Kidney (tissue), 14 donors: ENCODE data around the gene FANCC. TPM values are rescaled to one million over a fixed set of nuclear protein-coding genes. Genes with fewer than 3 reads are reported as not detected.

ENCODE experiments used
- DNase-seq, 5 donors: peaks; one replicate each; pipeline ENCODE4 v3.0.0-alpha.2; 2013 to 2020
- FAIRE-seq: peaks from 2 replicates; lab custom pipeline; 2012; peaks lifted over from hg19 to GRCh38; lab: Jason Lieb, UNC
- H3K27ac ChIP-seq, 2 donors: one replicate each; pipeline ENCODE4 v1.7.0; 2013; ENCODE audit warnings: low read depth in 2 of 2, low read length in 2 of 2, inconsistent platforms in 1 of 2
- H3K27me3 ChIP-seq: one replicate; pipeline ENCODE4 v1.7.1; 2013; ENCODE audit warnings: low read length, inconsistent platforms; ENCODE audit not compliant: control insufficient read depth, insufficient read depth
- H3K36me3 ChIP-seq, 3 donors: one replicate each; pipeline versions ENCODE4 v1.7.0 to v1.7.1; 2013; ENCODE audit warnings: low read length in 3 of 3, control low read depth in 1 of 3, inconsistent platforms in 1 of 3; ENCODE audit not compliant: insufficient read depth in 3 of 3, control insufficient read depth in 2 of 3
- H3K4me1 ChIP-seq, 3 donors: one replicate each; pipeline versions ENCODE4 v1.7.0 to v1.7.1; 2013; ENCODE audit warnings: low read length in 3 of 3, inconsistent platforms in 1 of 3, low read depth in 1 of 3; ENCODE audit not compliant: control insufficient read depth in 2 of 3, insufficient read depth in 2 of 3
- H3K4me3 ChIP-seq, 3 donors: one replicate each; pipeline versions ENCODE4 v1.7.0 to v1.8.1; 2013; ENCODE audit warnings: low read length in 3 of 3, control low read depth in 1 of 3, inconsistent platforms in 1 of 3
- H3K9ac ChIP-seq, 3 donors: one replicate each; pipeline versions ENCODE4 v1.7.0 to v1.7.1; 2013; ENCODE audit warnings: low read length in 3 of 3, control low read depth in 1 of 3, inconsistent platforms in 1 of 3
- H3K9me3 ChIP-seq, 3 donors: one replicate each; pipeline versions ENCODE4 v1.7.0 to v1.7.1; 2013; ENCODE audit warnings: low read length in 3 of 3, control low read depth in 1 of 3, inconsistent platforms in 1 of 3; ENCODE audit not compliant: control insufficient read depth in 2 of 3, insufficient read depth in 1 of 3
- CTCF ChIP-seq: IDR thresholded peaks from 3 replicates; pipeline ENCODE4 v1.5.1; 2012; ENCODE audit warnings: mild to moderate bottlenecking, moderate library complexity, borderline replicate concordance; ENCODE audit not compliant: insufficient read depth; ENCODE audit errors: extremely low read depth
- intact Hi-C: fragments of 100-400 bp; cut with DNase I; formaldehyde crosslinking; loops from one replicate; pipeline ENCODE4 v1.11.1; 2022
- polyA plus RNA-seq: library from polyadenylated mRNA; stranded (reverse); fragments of 350-450 nt; fragmentation: Illumina TruSeq; extraction: RNeasy Lipid Tissue Mini Kit (QIAGEN cat#74804); gene quantifications from one replicate; pipeline ENCODE4 v1.2.3, GENCODE V29; 2014; ENCODE audit warnings: low read depth, low replicate concordance; ENCODE audit not compliant: insufficient read depth
- total RNA-seq: library from RNA; stranded (reverse); fragmentation: NEBNext Ultra II Directional; extraction: Animal tissue kit (Norgen Biotek cat#: 25700); gene quantifications from one replicate; pipeline ENCODE4 v1.2.1, GENCODE V29; 2021
- donor health status: control.
- donor health status: control.
- donor health status: control.
- donor health status: control.
- donor health status: control.
- donor health status: DM: yes; HTN: yes; CAD: no.
- donor health status: Normal renal cell carcinoma (clear cell type).

The FANCC gene
- total and polyA plus RNA-seq, 2 donors from 2014 or later: 7.5 to 10.8 TPM

GRCh38 chr9:95137587-95138145, 179.8 kb downstream of the FANCC start:
- no peak for TF ChIP-seq CTCF
- FAIRE-seq: no peak
- peaks cover 0 to 6% (median 2%) of the 10 kb centered on the region in 3 donors for H3K4me1 ChIP-seq
- H3K27me3 ChIP-seq: no peaks in the 10 kb centered on the region
- intact Hi-C loops: no loop called here
- no peak overlapping the region for H3K4me3 ChIP-seq
- no peak overlapping the region for H3K9ac ChIP-seq
- no peak for DNase-seq
- H3K36me3 ChIP-seq: no peaks in the 10 kb centered on the region
- no peak overlapping the region for H3K27ac ChIP-seq
- no peaks in the 10 kb centered on the region for H3K9me3 ChIP-seq

GRCh38 chr9:95135756-95136155, 181.8 kb downstream of the FANCC start:
- intact Hi-C loops: no loop called here
- Histone ChIP-seq H3K9ac (no peak overlapping the region), H3K4me1 (peaks cover 0 to 6% (median 5%) of the 10 kb centered on the region in 3 donors), H3K36me3 (no peaks in the 10 kb centered on the region), H3K27ac (no peak overlapping the region), H3K27me3 (no peaks in the 10 kb centered on the region), H3K9me3 (no peaks in the 10 kb centered on the region), H3K4me3 (no peak overlapping the region)
- DNase-seq (no peak), FAIRE-seq (no peak)
- no peak for TF ChIP-seq CTCF

- no peak for FAIRE-seq
- Histone ChIP-seq H3K4me3 (peak overlapping the region in 1 of 3 donors; percentile 49), H3K4me1 (peaks cover 0 to 6% (median 5%) of the 10 kb centered on the region in 3 donors), H3K36me3 (no peaks in the 10 kb centered on the region), H3K9me3 (no peaks in the 10 kb centered on the region), H3K27ac (peak overlapping the region in 1 of 2 donors; percentile 46), H3K9ac (no peak overlapping the region), H3K27me3 (no peaks in the 10 kb centered on the region)
- intact Hi-C loops: no loop called here
- no peak for TF ChIP-seq CTCF
- DNase-seq: no peak
These were observed 183.0 kb downstream of the FANCC start for GRCh38 chr9:95134457-95134881.

- DNase-seq (no peak), FAIRE-seq (no peak)
- no peak overlapping the region for H3K27ac ChIP-seq
- peaks cover 0 to 6% (median 5%) of the 10 kb centered on the region in 3 donors for H3K4me1 ChIP-seq
- H3K27me3 ChIP-seq: no peaks in the 10 kb centered on the region
- H3K36me3 ChIP-seq: no peaks in the 10 kb centered on the region
- intact Hi-C loops: no loop called here
- no peak overlapping the region for H3K9ac ChIP-seq
- no peak overlapping the region for H3K4me3 ChIP-seq
- TF ChIP-seq CTCF: no peak
- H3K9me3 ChIP-seq: no peaks in the 10 kb centered on the region
These were observed 184.2 kb downstream of the FANCC start for GRCh38 chr9:95133325-95133705.
